ENCODE results near the gene CABP5. TPM values are rescaled to one million over a fixed set of nuclear protein-coding genes. Genes with fewer than 3 reads are reported as not detected.

The CABP5 gene
- total and polyA plus RNA-seq, 10 of the 15 experiments (the other 5 are each of a cell fraction or from before 2014, with no cell fraction given): not detected

GRCh38 chr19:47994209-47994802 is 49.6 kb downstream of the CABP5 start, which contains the start of gene ELSPBP1:
TSS of gene ELSPBP1 (plus strand) at chr19:47994632. CDS start at chr19:48008668, 14,036 bp downstream.
- ATAC-seq: no peak
- no peaks in the 10 kb centered on the region for H3K36me3 ChIP-seq (ENCODE audit: control insufficient read depth in 2 of 2, insufficient read depth in 2 of 2, low read length in 1 of 2)
- ChIA-PET POLR2A (no interaction called here), CTCF (no interaction called here), RAD21 (ENCODE audit: unreplicated experiment) (no interaction called here), SMC1A (ENCODE audit: uncharacterized antibody, unreplicated experiment) (no interaction called here)
- H3K9me3 ChIP-seq (replicated peaks; ENCODE audit: control insufficient read depth, insufficient read depth, low read length): no peaks in the 10 kb centered on the region
- H3K79me2 ChIP-seq (ENCODE audit: control insufficient read depth, insufficient read depth, low read length): no peaks in the 10 kb centered on the region
- no peak within 1 kb of the TSS for H3K4me3 ChIP-seq
- no peak within 1 kb of the TSS for H3K9ac ChIP-seq (ENCODE audit: control insufficient read depth, insufficient read depth, low read length)
- H3K27me3 ChIP-seq (replicated peaks in 1 of 2; ENCODE audit: control insufficient read depth in 2 of 2, insufficient read depth in 2 of 2, low read length in 1 of 2): no peaks in the 10 kb centered on the region
- no peak for FAIRE-seq
- intact Hi-C loops (cut with micrococcal nuclease; ENCODE audit: unreplicated experiment): no loop called here
- no peaks in the 10 kb centered on the region for H3K4me1 ChIP-seq (ENCODE audit: control insufficient read depth, insufficient read depth, low read length)
- no TSS peak for BruUV-seq (replicated peaks)
- in situ Hi-C loops (cut with MboI): no loop called here
- no peak within 1 kb of the TSS for H3K27ac ChIP-seq (ENCODE audit: control insufficient read depth, insufficient read depth)
- no peak within 1 kb of the TSS for H3K4me2 ChIP-seq (ENCODE audit: control insufficient read depth, insufficient read depth)
- no peak within 1 kb of the TSS for H2AFZ ChIP-seq (ENCODE audit: control insufficient read depth, low read depth, low read length)
- no peak for DNase-seq (ENCODE audit: low read depth, low spot score)
- TF ChIP-seq EGR1 (IDR thresholded peaks at IDR 0.05; ENCODE audit: borderline replicate concordance in 1 of 2, low read depth in 2 of 2, low read length in 2 of 2): no peak
- no peak for TF ChIP-seq SIN3A (IDR thresholded peaks at IDR 0.05; ENCODE audit: low read depth, low read length)
- no peak for TF ChIP-seq ZBED1 (IDR thresholded peaks at IDR 0.05; ENCODE audit: borderline replicate concordance)
- TF ChIP-seq HDAC6 (IDR thresholded peaks at IDR 0.05; ENCODE audit: unreplicated experiment): no peak
- TF ChIP-seq SRF (IDR thresholded peaks at IDR 0.05; ENCODE audit: low read depth in 2 of 2, low read length in 2 of 2): no peak
- no peak for TF ChIP-seq RFX5 (IDR thresholded peaks at IDR 0.05; ENCODE audit: low read depth, low read length)
- no peak for TF ChIP-seq IKZF2 (IDR thresholded peaks at IDR 0.05)
- TF ChIP-seq BHLHE40 (IDR thresholded peaks at IDR 0.05; ENCODE audit: borderline replicate concordance in 1 of 2, low read depth in 2 of 2, low read length in 1 of 2): no peak
- TF ChIP-seq MTA2 (IDR thresholded peaks at IDR 0.05; ENCODE audit: low read depth): no peak
- TF ChIP-seq TARDBP (IDR thresholded peaks at IDR 0.05; ENCODE audit: borderline replicate concordance): no peak
- TF ChIP-seq MTA3 (IDR thresholded peaks at IDR 0.05; ENCODE audit: borderline replicate concordance, low read length): no peak
- no peak for TF ChIP-seq JUND (IDR thresholded peaks at IDR 0.05; ENCODE audit: low read depth, low read length)
- TF ChIP-seq REST (IDR thresholded peaks at IDR 0.05; ENCODE audit: low read depth, low read length): no peak
- no peak for TF ChIP-seq SREBF1 (IDR thresholded peaks at IDR 0.05; ENCODE audit: low read length)
- no peak for TF ChIP-seq ETV6 (conservative IDR thresholded peaks at IDR 0.05 in 1 of 2, IDR thresholded peaks at IDR 0.05 in 1 of 2; ENCODE audit: borderline replicate concordance in 1 of 2, low read depth in 1 of 2)
- no peak for TF ChIP-seq MEF2A (IDR thresholded peaks at IDR 0.05; ENCODE audit: insufficient read depth, low read depth, low read length)
- WGBS (ENCODE audit: insufficient coverage, insufficient replicate concordance, low lambda C conversion rate, missing lambda C conversion rate): 25% methylated on average over 5 of the region's 5 CpGs
- no peaks in the 10 kb centered on the region for H4K20me1 ChIP-seq (ENCODE audit: control insufficient read depth, insufficient read depth)

Data from GM12878 (cell line).